ENCODE results near the gene RAC2.

RAC2 gene

GRCh38 chr22:37193629-37194191 is 50.4 kb downstream of the RAC2 start:
- no peak overlapping the region for H3K4me3 ChIP-seq (ENCODE audit: low read length)
- no CpG with 5 or more reads among the region's 10 CpGs for WGBS (ENCODE audit: insufficient coverage, insufficient read length)
- H3K36me3 ChIP-seq (ENCODE audit: control insufficient read depth, insufficient read depth, low read length): no peaks in the 10 kb centered on the region
- H3K27ac ChIP-seq (ENCODE audit: low read length): no peak overlapping the region
- H3K27me3 ChIP-seq (ENCODE audit: control insufficient read depth, insufficient read depth, low read length): no peaks in the 10 kb centered on the region; the same call in 1 of the 2 replicates
- H3K4me1 ChIP-seq (ENCODE audit: control insufficient read depth, insufficient read depth, low read length): 0 out of 2 replicates have a peak, but pooled peaks cover 1% of the 10 kb centered on the region
- no peak for DNase-seq (ENCODE audit: low read depth, low spot score)
- H3K9me3 ChIP-seq (ENCODE audit: control insufficient read depth, insufficient read depth, low read length): no peaks in the 10 kb centered on the region

GRCh38 chr22:37192741-37193140 is 51.3 kb downstream of the RAC2 start:
- H3K4me1 ChIP-seq (ENCODE audit: control insufficient read depth, insufficient read depth, low read length): peaks cover 3% of the 10 kb centered on the region; the same call in 1 of the 2 replicates

GRCh38 chr22:37192204-37192603 is 51.9 kb downstream of the RAC2 start:
- WGBS (ENCODE audit: insufficient coverage, insufficient read length): no CpG with 5 or more reads among the region's 2 CpGs
- Histone ChIP-seq H3K27ac (ENCODE audit: low read length) (no peak overlapping the region), H3K36me3 (ENCODE audit: control insufficient read depth, insufficient read depth, low read length) (no peaks in the 10 kb centered on the region), H3K27me3 (ENCODE audit: control insufficient read depth, insufficient read depth, low read length) (no peaks in the 10 kb centered on the region; the same call in 1 of the 2 replicates), H3K4me3 (ENCODE audit: low read length) (no peak overlapping the region), H3K4me1 (ENCODE audit: control insufficient read depth, insufficient read depth, low read length) (peaks cover 3% of the 10 kb centered on the region; the same call in 1 of the 2 replicates), H3K9me3 (ENCODE audit: control insufficient read depth, insufficient read depth, low read length) (no peaks in the 10 kb centered on the region)
- DNase-seq (ENCODE audit: low read depth, low spot score): no peak

More at GRCh38 chr22:37192741-37193140, 51.3 kb downstream of the RAC2 start:
- H3K4me3 ChIP-seq (ENCODE audit: low read length): no peak overlapping the region
- no peaks in the 10 kb centered on the region; the same call in 1 of the 2 replicates for H3K27me3 ChIP-seq (ENCODE audit: control insufficient read depth, insufficient read depth, low read length)
- no CpG with 5 or more reads among the region's 1 CpG for WGBS (ENCODE audit: insufficient coverage, insufficient read length)
- H3K36me3 ChIP-seq (ENCODE audit: control insufficient read depth, insufficient read depth, low read length): no peaks in the 10 kb centered on the region
- no peaks in the 10 kb centered on the region for H3K9me3 ChIP-seq (ENCODE audit: control insufficient read depth, insufficient read depth, low read length)
- no peak overlapping the region for H3K27ac ChIP-seq (ENCODE audit: low read length)
- no peak for DNase-seq (ENCODE audit: low read depth, low spot score)

GRCh38 chr22:37190262-37190780 is 53.7 kb downstream of the RAC2 start:
- Histone ChIP-seq H3K9me3 (ENCODE audit: control insufficient read depth, insufficient read depth, low read length) (no peaks in the 10 kb centered on the region), H3K27me3 (ENCODE audit: control insufficient read depth, insufficient read depth, low read length) (no peaks in the 10 kb centered on the region; the same call in 1 of the 2 replicates), H3K4me1 (ENCODE audit: control insufficient read depth, insufficient read depth, low read length) (peaks cover 3% of the 10 kb centered on the region), H3K36me3 (ENCODE audit: control insufficient read depth, insufficient read depth, low read length) (no peaks in the 10 kb centered on the region), H3K4me3 (ENCODE audit: low read length) (no peak overlapping the region), H3K27ac (ENCODE audit: low read length) (no peak overlapping the region)
- no CpG with 5 or more reads among the region's 4 CpGs for WGBS (ENCODE audit: insufficient coverage, insufficient read length)
- no peak for DNase-seq (ENCODE audit: low read depth, low spot score)

GRCh38 chr22:37188901-37189466 is 55.1 kb downstream of the RAC2 start:
- no peaks in the 10 kb centered on the region for H3K36me3 ChIP-seq (ENCODE audit: control insufficient read depth, insufficient read depth, low read length)
- DNase-seq (ENCODE audit: low read depth, low spot score): no peak
- no peaks in the 10 kb centered on the region for H3K9me3 ChIP-seq (ENCODE audit: control insufficient read depth, insufficient read depth, low read length)
- no peak overlapping the region for H3K27ac ChIP-seq (ENCODE audit: low read length)
- H3K27me3 ChIP-seq (ENCODE audit: control insufficient read depth, insufficient read depth, low read length): no peaks in the 10 kb centered on the region; the same call in 1 of the 2 replicates
- H3K4me3 ChIP-seq (ENCODE audit: low read length): no peak overlapping the region
- WGBS (ENCODE audit: insufficient coverage, insufficient read length): no CpG with 5 or more reads among the region's 2 CpGs
- peaks cover 3% of the 10 kb centered on the region for H3K4me1 ChIP-seq (ENCODE audit: control insufficient read depth, insufficient read depth, low read length)

- H3K4me1 ChIP-seq (ENCODE audit: control insufficient read depth, insufficient read depth, low read length): peaks cover 3% of the 10 kb centered on the region
- DNase-seq (ENCODE audit: low read depth, low spot score): no peak
- no peaks in the 10 kb centered on the region for H3K27me3 ChIP-seq (ENCODE audit: control insufficient read depth, insufficient read depth, low read length)
- peak within 1 kb of the TSS; percentile 29; the same call in 1 of the 2 replicates for H3K4me3 ChIP-seq (ENCODE audit: low read length)
- no peaks in the 10 kb centered on the region for H3K9me3 ChIP-seq (ENCODE audit: control insufficient read depth, insufficient read depth, low read length)
- H3K27ac ChIP-seq (ENCODE audit: low read length): peak within 1 kb of the TSS; percentile 32
- no peaks in the 10 kb centered on the region for H3K36me3 ChIP-seq (ENCODE audit: control insufficient read depth, insufficient read depth, low read length)
- no CpG with 5 or more reads among the region's 17 CpGs for WGBS (ENCODE audit: insufficient coverage, insufficient read length)
These were observed 55.9 kb downstream of the RAC2 start, which contains the start of gene C1QTNF6 for GRCh38 chr22:37187891-37188761. Gene C1QTNF6, minus strand, starts transcription at chr22:37188247. Its CDS starts 34 bp downstream, at chr22:37188213.

- DNase-seq (ENCODE audit: low read depth, low spot score): no peak
- no peak overlapping the region for H3K27ac ChIP-seq (ENCODE audit: low read length)
These were observed 56.5 kb downstream of the RAC2 start for GRCh38 chr22:37187552-37187890.

GRCh38 chr22:37186997-37187522 is 57.0 kb downstream of the RAC2 start:
- Histone ChIP-seq H3K27ac (ENCODE audit: low read length) (no peak overlapping the region), H3K9me3 (ENCODE audit: control insufficient read depth, insufficient read depth, low read length) (no peaks in the 10 kb centered on the region), H3K27me3 (ENCODE audit: control insufficient read depth, insufficient read depth, low read length) (no peaks in the 10 kb centered on the region)

More at GRCh38 chr22:37187552-37187890, 56.5 kb downstream of the RAC2 start:
- Histone ChIP-seq H3K9me3 (ENCODE audit: control insufficient read depth, insufficient read depth, low read length) (no peaks in the 10 kb centered on the region), H3K36me3 (ENCODE audit: control insufficient read depth, insufficient read depth, low read length) (no peaks in the 10 kb centered on the region), H3K4me1 (ENCODE audit: control insufficient read depth, insufficient read depth, low read length) (peaks cover 3% of the 10 kb centered on the region), H3K27me3 (ENCODE audit: control insufficient read depth, insufficient read depth, low read length) (no peaks in the 10 kb centered on the region), H3K4me3 (ENCODE audit: low read length) (peak overlapping the region; percentile 29; the same call in 1 of the 2 replicates)
- no CpG with 5 or more reads among the region's 5 CpGs for WGBS (ENCODE audit: insufficient coverage, insufficient read length)

GRCh38 chr22:37186228-37186996 is 57.7 kb downstream of the RAC2 start:
- Histone ChIP-seq H3K4me1 (ENCODE audit: control insufficient read depth, insufficient read depth, low read length) (peaks cover 3% of the 10 kb centered on the region), H3K9me3 (ENCODE audit: control insufficient read depth, insufficient read depth, low read length) (no peaks in the 10 kb centered on the region), H3K36me3 (ENCODE audit: control insufficient read depth, insufficient read depth, low read length) (no peaks in the 10 kb centered on the region), H3K4me3 (ENCODE audit: low read length) (no peak overlapping the region), H3K27me3 (ENCODE audit: control insufficient read depth, insufficient read depth, low read length) (no peaks in the 10 kb centered on the region), H3K27ac (ENCODE audit: low read length) (no peak overlapping the region)
- WGBS (ENCODE audit: insufficient coverage, insufficient read length): no CpG with 5 or more reads among the region's 9 CpGs
- DNase-seq (ENCODE audit: low read depth, low spot score): peak; percentile 88

More at GRCh38 chr22:37186997-37187522, 57.0 kb downstream of the RAC2 start:
- no CpG with 5 or more reads among the region's 4 CpGs for WGBS (ENCODE audit: insufficient coverage, insufficient read length)
- DNase-seq (ENCODE audit: low read depth, low spot score): no peak
- Histone ChIP-seq H3K4me3 (ENCODE audit: low read length) (no peak overlapping the region), H3K36me3 (ENCODE audit: control insufficient read depth, insufficient read depth, low read length) (no peaks in the 10 kb centered on the region), H3K4me1 (ENCODE audit: control insufficient read depth, insufficient read depth, low read length) (peaks cover 3% of the 10 kb centered on the region)

Data from iPS DF 6.9 (cell line).